A673 (cell line): ENCODE data around the gene BTBD2. TPM values are rescaled to one million over a fixed set of nuclear protein-coding genes. Genes with fewer than 3 reads are reported as not detected.
A peak's percentile ranks its signal among the peaks of the same experiment; 100 is the strongest.

Experiments
- BruUV-seq: library from RNA; stranded (reverse); fragments of 400-500 nt; replicated peaks from 2 replicates; lab custom pipeline; 2021; lab: Mats Ljungman, UMichigan
- CTCF ChIA-PET: fragments of 300-600 bp; sonication (Branson Sonifier 250); formaldehyde crosslinking; loops from one replicate; lab custom pipeline; 2022; ENCODE audit warnings: antibody characterized with exemption; lab: Charles Lee
- POLR2A ChIA-PET: fragments of 300-600 bp; sonication (Branson Sonifier 250); formaldehyde crosslinking; loops from one replicate; lab custom pipeline; 2022; ENCODE audit warnings: antibody characterized with exemption; ENCODE audit not compliant: low non-redundant PET; lab: Charles Lee
- DNase-seq: peaks from one replicate; pipeline ENCODE4 v3.0.0-alpha.2; 2015; ENCODE audit warnings: low spot score
- H3K27ac ChIP-seq: fragments of 200-600 bp; sonication (generic); 2 replicates; pipeline ENCODE4 v1.5.1; 2016; ENCODE audit warnings: mixed run types, low read depth, mild to moderate bottlenecking, mixed read lengths, antibody characterized with exemption, low read length; ENCODE audit not compliant: poor library complexity, severe bottlenecking
- H3K27me3 ChIP-seq: fragments of 200-600 bp; sonication (generic); replicated peaks from 2 replicates; pipeline ENCODE4 v1.6.1; 2017; ENCODE audit warnings: mixed run types, low read depth, mild to moderate bottlenecking, mixed read lengths, antibody characterized with exemption, low read length; ENCODE audit not compliant: insufficient read depth, poor library complexity
- H3K36me3 ChIP-seq: fragments of 200-600 bp; sonication (generic); 2 replicates; pipeline ENCODE4 v1.6.1; 2016; ENCODE audit warnings: mixed run types, mild to moderate bottlenecking, mixed read lengths, antibody characterized with exemption, low read length; ENCODE audit not compliant: insufficient read depth, poor library complexity, severe bottlenecking
- H3K4me1 ChIP-seq: fragments of 200-600 bp; sonication (generic); 2 replicates; pipeline ENCODE4 v1.6.1; 2017; ENCODE audit warnings: mixed run types, mild to moderate bottlenecking, mixed read lengths, antibody characterized with exemption, low read length; ENCODE audit not compliant: insufficient read depth, poor library complexity, severe bottlenecking
- H3K4me3 ChIP-seq: fragments of 200-600 bp; sonication (generic); 2 replicates; pipeline ENCODE4 v1.5.1; 2016; ENCODE audit warnings: low read depth, mixed run types, mild to moderate bottlenecking, mixed read lengths, low read length; ENCODE audit not compliant: poor library complexity, severe bottlenecking
- H3K9me3 ChIP-seq: fragments of 200-600 bp; sonication (generic); 2 replicates; pipeline ENCODE4 v1.6.1; 2016; ENCODE audit warnings: mixed run types, low read depth, mild to moderate bottlenecking, mixed read lengths, antibody characterized with exemption, low read length; ENCODE audit not compliant: poor library complexity, severe bottlenecking
- CTCF ChIP-seq: fragments of 300-800, 200-600 bp; sonication (generic); conservative IDR thresholded peaks from 2 replicates; pipeline ENCODE4 v1.5.1; 2017; ENCODE audit warnings: low read depth, mild to moderate bottlenecking, antibody characterized with exemption, low read length, moderate library complexity, mixed read lengths
- EZH2 ChIP-seq: fragments of 200-600 bp; sonication (generic); IDR thresholded peaks from 2 replicates; pipeline ENCODE4 v1.6.1; 2017; ENCODE audit warnings: borderline replicate concordance, low read depth, mild to moderate bottlenecking, mixed read lengths, antibody characterized with exemption, low read length; ENCODE audit not compliant: poor library complexity, severe bottlenecking
- intact Hi-C: fragments of 100-400 bp; cut with micrococcal nuclease; formaldehyde crosslinking; loops from one replicate; pipeline ENCODE4 v1.10.0; 2022; ENCODE audit not compliant: unreplicated experiment
- total RNA-seq: library from RNA; stranded (reverse); gene quantifications from 2 replicates; pipeline ENCODE4 v1.2.3, GENCODE V29; 2021

The BTBD2 gene
- total RNA-seq, 1 experiment from 2014 or later, result 91.7 TPM

- BruUV-seq, result no TSS peak
- Histone ChIP-seq H3K4me1 (peaks cover 26% of the 10 kb centered on the region), H3K27ac (peak overlapping the region; percentile 23), H3K36me3 (peaks cover 41% of the 10 kb centered on the region), H3K27me3 (no peaks in the 10 kb centered on the region), H3K4me3 (no peak overlapping the region), H3K9me3 (peaks cover 6% of the 10 kb centered on the region)
- no peak for TF ChIP-seq CTCF
- no peak for DNase-seq
- POLR2A ChIA-PET, result interaction anchor here (0.6 kb wide), 1 partner anchor 43 kb away, joined by 10 read pairs; no protein-coding TSS in a partner anchor
- intact Hi-C loops, result no loop called here
- CTCF ChIA-PET, result interaction anchor here (0.5 kb wide), 1 partner anchor 89 kb away, joined by 3 read pairs; no protein-coding TSS in a partner anchor
Observed at GRCh38 chr19:2039089-2039958, 23.8 kb upstream of the BTBD2 start.

GRCh38 chr19:2038284-2039088 is 23.0 kb upstream of the BTBD2 start:
- Histone ChIP-seq H3K36me3 (peaks cover 41% of the 10 kb centered on the region), H3K27me3 (no peaks in the 10 kb centered on the region), H3K4me1 (peaks cover 26% of the 10 kb centered on the region), H3K27ac (peak overlapping the region; percentile 23), H3K9me3 (peaks cover 6% of the 10 kb centered on the region), H3K4me3 (no peak overlapping the region)
- no TSS peak for BruUV-seq
- DNase-seq, result no peak
- POLR2A ChIA-PET, result no interaction called here
- CTCF ChIA-PET, result interaction anchor here (0.5 kb wide), 1 partner anchor 90 kb away, joined by 3 read pairs; no protein-coding TSS in a partner anchor
- TF ChIP-seq CTCF (no peak), EZH2 (no peak)
- intact Hi-C loops, result no loop called here

- Histone ChIP-seq H3K36me3 (peaks cover 36% of the 10 kb centered on the region), H3K4me1 (peaks cover 24% of the 10 kb centered on the region), H3K4me3 (no peak overlapping the region), H3K9me3 (peaks cover 6% of the 10 kb centered on the region), H3K27ac (no peak overlapping the region), H3K27me3 (no peaks in the 10 kb centered on the region)
- TF ChIP-seq EZH2, result no peak
- TF ChIP-seq CTCF, result no peak
- ChIA-PET CTCF (no interaction called here), POLR2A (interaction anchor here (0.5 kb wide), 1 partner anchor 1099 kb away, joined by 5 read pairs; no protein-coding TSS in a partner anchor)
- intact Hi-C loops, result no loop called here
- BruUV-seq, result TSS peak; percentile 35
- no peak for DNase-seq
Observed at GRCh38 chr19:2037651-2038255, 22.2 kb upstream of the BTBD2 start.
